Endothelial cell of umbilical vein (primary cell): ENCODE measurements around the gene EN2. TPM values are rescaled to one million over a fixed set of nuclear protein-coding genes. Genes with fewer than 3 reads are reported as not detected.

Experiments used
- BruUV-seq: library from RNA; stranded (reverse); fragments of 400-500 nt; replicated peaks from 2 replicates; lab custom pipeline; 2021; lab: Mats Ljungman, UMichigan
- CTCF ChIA-PET: fragments of 300-600, 350-600 bp; sonication (Branson Sonifier 250); formaldehyde crosslinking; loops from one replicate; lab custom pipeline; 2021; ENCODE audit warnings: antibody characterized with exemption, inconsistent platforms; lab: Charles Lee
- POLR2A ChIA-PET: fragments of 300-600, 350-600 bp; sonication (Branson Sonifier 250); formaldehyde crosslinking; loops from one replicate; lab custom pipeline; 2021; ENCODE audit warnings: antibody characterized with exemption, inconsistent platforms; lab: Charles Lee
- DNase-seq: peaks from one replicate; pipeline ENCODE4 v3.0.0-alpha.2; 2011; ENCODE audit warnings: low read depth, low spot score
- FAIRE-seq: peaks from 2 replicates; lab custom pipeline; 2011; peaks lifted over from hg19 to GRCh38; lab: Jason Lieb, UNC
- H2AFZ ChIP-seq: 2 replicates; pipeline ENCODE4 v1.6.0; 2012; ENCODE audit warnings: low read depth, low read length, control low read depth, inconsistent platforms
- H3K27ac ChIP-seq: 2 replicates; pipeline ENCODE4 v1.5.1; 2011; ENCODE audit warnings: low read depth, mild to moderate bottlenecking, control low read depth, low read length, moderate library complexity; ENCODE audit not compliant: insufficient read depth
- H3K27me3 ChIP-seq, 2 experiments: 2 replicates each; pipeline versions ENCODE4 v1.6.0 to v1.6.1; 2011; ENCODE audit warnings: low read length in 2 of 2, mixed read lengths in 1 of 2; ENCODE audit not compliant: control insufficient read depth in 2 of 2, insufficient read depth in 2 of 2
- H3K36me3 ChIP-seq, 2 experiments: 2 replicates in 1 of 2; 3 replicates in 1 of 2; pipeline ENCODE4 v1.5.1; 2011; ENCODE audit warnings: low read length in 2 of 2, mild to moderate bottlenecking in 1 of 2, moderate library complexity in 1 of 2; ENCODE audit not compliant: control insufficient read depth in 2 of 2, insufficient read depth in 2 of 2; ENCODE audit errors: extremely low read depth in 1 of 2
- H3K4me1 ChIP-seq: 3 replicates; pipeline ENCODE4 v1.5.1; 2011; ENCODE audit warnings: mild to moderate bottlenecking, low read length; ENCODE audit not compliant: control insufficient read depth, insufficient read depth; ENCODE audit errors: extremely low read depth
- H3K4me2 ChIP-seq: 2 replicates; pipeline ENCODE4 v1.6.1; 2011; ENCODE audit warnings: low read length, control low read depth, mixed read lengths; ENCODE audit not compliant: insufficient read depth
- H3K4me3 ChIP-seq, 3 experiments: fragments of 200-600 bp in 1 of 3; sonication (generic), shearing (Covaris generic) in 1 of 3; replicated peaks in 1 of 3; 2 replicates each; pipeline ENCODE4 v1.5.1; 2011 to 2016; ENCODE audit warnings: control low read depth in 3 of 3, low read length in 3 of 3, mild to moderate bottlenecking in 2 of 3, inconsistent platforms in 1 of 3, low read depth in 1 of 3, moderate library complexity in 1 of 3; ENCODE audit not compliant: insufficient read depth in 1 of 3
- H3K79me2 ChIP-seq: 2 replicates; pipeline ENCODE4 v1.6.0; 2012; ENCODE audit warnings: low read length, inconsistent platforms; ENCODE audit not compliant: control insufficient read depth, insufficient read depth
- H3K9ac ChIP-seq: replicated peaks from 2 replicates; pipeline ENCODE3; 2011; ENCODE audit warnings: low read length, control low read depth; ENCODE audit not compliant: insufficient read depth; ENCODE audit errors: extremely low read depth
- H3K9me1 ChIP-seq: replicated peaks from 3 replicates; pipeline ENCODE4 v1.6.0; 2011; ENCODE audit warnings: mild to moderate bottlenecking, low read length; ENCODE audit not compliant: control insufficient read depth, insufficient read depth; ENCODE audit errors: extremely low read depth
- H3K9me3 ChIP-seq: replicated peaks from 2 replicates; pipeline ENCODE4 v1.5.1; 2012; ENCODE audit warnings: low read length, inconsistent platforms; ENCODE audit not compliant: control insufficient read depth, insufficient read depth
- H4K20me1 ChIP-seq: replicated peaks from 2 replicates; pipeline ENCODE3; 2011; ENCODE audit warnings: mild to moderate bottlenecking, low read length; ENCODE audit not compliant: control insufficient read depth, insufficient read depth; ENCODE audit errors: extremely low read depth
- EZH2 ChIP-seq: IDR thresholded peaks from 2 replicates; pipeline ENCODE4 v1.6.1; 2012; ENCODE audit warnings: borderline replicate concordance, low read depth, mild to moderate bottlenecking, moderate library complexity, low read length, inconsistent platforms; ENCODE audit not compliant: severe bottlenecking
- FOS ChIP-seq: IDR thresholded peaks from 2 replicates; pipeline ENCODE4 v1.6.1; 2011; ENCODE audit warnings: mild to moderate bottlenecking, low read length, moderate library complexity, borderline replicate concordance; ENCODE audit not compliant: insufficient read depth
- GATA2 ChIP-seq: IDR thresholded peaks from 2 replicates; pipeline ENCODE4 v1.7.0; 2011; ENCODE audit warnings: low read depth, mild to moderate bottlenecking, moderate library complexity, mixed read lengths, low read length; ENCODE audit not compliant: insufficient read length, insufficient read depth
- JUN ChIP-seq: IDR thresholded peaks from 2 replicates; pipeline ENCODE4 v1.6.1; 2011; ENCODE audit warnings: borderline replicate concordance, low read depth; ENCODE audit not compliant: insufficient read length, insufficient read depth
- MYC ChIP-seq: IDR thresholded peaks from one replicate; pipeline ENCODE4 v1.6.1; 2011; ENCODE audit warnings: mild to moderate bottlenecking, low read depth, low read length
- POLR2A ChIP-seq: IDR thresholded peaks from 2 replicates; pipeline ENCODE4 v1.6.1; 2012; ENCODE audit warnings: low read depth, mild to moderate bottlenecking, control low read depth, low read length
- POLR2AphosphoS5 ChIP-seq: IDR thresholded peaks from 2 replicates; pipeline ENCODE4 v1.6.1; 2012; ENCODE audit warnings: low read depth, mild to moderate bottlenecking, control low read depth, low read length, moderate library complexity; ENCODE audit not compliant: insufficient read depth
- dilution Hi-C: fragments of 300-500 bp; cut with MboI; formaldehyde crosslinking; loops from one replicate; pipeline ENCODE4 v1.15.0; 2019; ENCODE audit warnings: low sequenced_read_pairs; ENCODE audit not compliant: extremely low pct_ligation_motif_present
- intact Hi-C: fragments of 100-400 bp; cut with micrococcal nuclease; formaldehyde crosslinking; loops from one replicate; pipeline ENCODE4 v1.10.0; 2022
- polyA plus RNA-seq, 4 experiments: library from polyadenylated mRNA; depleted of rRNA in 3 of 4; stranded (reverse) in 3 of 4; unstranded in 1 of 4; fragments of >200 nt; gene quantifications; 2 replicates each; pipeline versions ENCODE4 v1.2.1 to v1.2.3, GENCODE V29; 2011 to 2012; ENCODE audit warnings: missing spikeins in 1 of 4
- total RNA-seq: library from RNA; stranded (reverse); gene quantifications from 2 replicates; pipeline ENCODE4 v1.2.3, GENCODE V29; 2021
- TF ChIP-seq, protein P1 (sequence below), 2 donors: IDR thresholded peaks; 1 replicate in 1 of 2; 2 replicates in 1 of 2; pipeline ENCODE4 v1.5.1; 2011; ENCODE audit warnings: low read length in 2 of 2, mild to moderate bottlenecking in 2 of 2, moderate library complexity in 2 of 2, control low read depth in 1 of 2, inconsistent platforms in 1 of 2, low read depth in 1 of 2; ENCODE audit not compliant: insufficient read depth in 1 of 2; ENCODE audit errors: extremely low read depth in 1 of 2
- TF ChIP-seq, protein P2 (sequence below): IDR thresholded peaks from 2 replicates; pipeline ENCODE4 v1.6.1; 2011; ENCODE audit not compliant: insufficient read depth, insufficient read length

The EN2 gene
- total and polyA plus RNA-seq, 2 donors (not counting 3 experiments of a cell fraction or from before 2014, with no cell fraction given): not detected

- no peaks in the 10 kb centered on the region for H3K9me1 ChIP-seq
- TF ChIP-seq POLR2AphosphoS5 (no peak), FOS (no peak), MYC (no peak), JUN (no peak), EZH2 (no peak), POLR2A (no peak), GATA2 (no peak)
- TF ChIP-seq, protein P1, sequence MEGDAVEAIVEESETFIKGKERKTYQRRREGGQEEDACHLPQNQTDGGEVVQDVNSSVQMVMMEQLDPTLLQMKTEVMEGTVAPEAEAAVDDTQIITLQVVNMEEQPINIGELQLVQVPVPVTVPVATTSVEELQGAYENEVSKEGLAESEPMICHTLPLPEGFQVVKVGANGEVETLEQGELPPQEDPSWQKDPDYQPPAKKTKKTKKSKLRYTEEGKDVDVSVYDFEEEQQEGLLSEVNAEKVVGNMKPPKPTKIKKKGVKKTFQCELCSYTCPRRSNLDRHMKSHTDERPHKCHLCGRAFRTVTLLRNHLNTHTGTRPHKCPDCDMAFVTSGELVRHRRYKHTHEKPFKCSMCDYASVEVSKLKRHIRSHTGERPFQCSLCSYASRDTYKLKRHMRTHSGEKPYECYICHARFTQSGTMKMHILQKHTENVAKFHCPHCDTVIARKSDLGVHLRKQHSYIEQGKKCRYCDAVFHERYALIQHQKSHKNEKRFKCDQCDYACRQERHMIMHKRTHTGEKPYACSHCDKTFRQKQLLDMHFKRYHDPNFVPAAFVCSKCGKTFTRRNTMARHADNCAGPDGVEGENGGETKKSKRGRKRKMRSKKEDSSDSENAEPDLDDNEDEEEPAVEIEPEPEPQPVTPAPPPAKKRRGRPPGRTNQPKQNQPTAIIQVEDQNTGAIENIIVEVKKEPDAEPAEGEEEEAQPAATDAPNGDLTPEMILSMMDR (IDR thresholded peaks at IDR 0.05; ENCODE audit: extremely low read depth in 1 of 2, insufficient read depth in 1 of 2, low read depth in 1 of 2, low read length in 2 of 2): no peak
- TF ChIP-seq, protein P2, sequence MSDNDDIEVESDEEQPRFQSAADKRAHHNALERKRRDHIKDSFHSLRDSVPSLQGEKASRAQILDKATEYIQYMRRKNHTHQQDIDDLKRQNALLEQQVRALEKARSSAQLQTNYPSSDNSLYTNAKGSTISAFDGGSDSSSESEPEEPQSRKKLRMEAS: no peak
- POLR2A ChIA-PET: no interaction called here
Measured at GRCh38 chr7:155487509-155488482, 29.9 kb downstream of the EN2 start.

More at GRCh38 chr7:155487509-155488482, 29.9 kb downstream of the EN2 start:
- no peak overlapping the region for H3K4me3 ChIP-seq
- no peaks in the 10 kb centered on the region for H3K9me3 ChIP-seq
- no peaks in the 10 kb centered on the region for H3K36me3 ChIP-seq
- DNase-seq: no peak
- no peaks in the 10 kb centered on the region for H3K4me1 ChIP-seq
- H3K4me2 ChIP-seq: no peak overlapping the region
- H3K27me3 ChIP-seq: peaks cover 9 to 12% of the 10 kb centered on the region in 2 experiments
- CTCF ChIA-PET: interaction anchor here (1.3 to 1.5 kb wide), 2 partner anchors 16 to 111 kb away, joined by 3 read pairs; no protein-coding TSS in a partner anchor
- no peak overlapping the region for H3K9ac ChIP-seq
- dilution Hi-C loops: no loop called here
- no peak for FAIRE-seq
- H2AFZ ChIP-seq: no peak overlapping the region
- H3K27ac ChIP-seq: no peak overlapping the region
- no peaks in the 10 kb centered on the region for H4K20me1 ChIP-seq
- BruUV-seq: no TSS peak
- no peaks in the 10 kb centered on the region for H3K79me2 ChIP-seq
- intact Hi-C loops: no loop called here
